H54 (cell line): Measurements from ENCODE around the gene FNDC11.

Source experiments
- DNase-seq: peaks from one replicate; pipeline ENCODE4 v3.0.0; 2011; ENCODE audit warnings: low spot score, mixed read lengths; ENCODE audit not compliant: insufficient read length
- FAIRE-seq: peaks from 3 replicates; lab custom pipeline; 2011; peaks lifted over from hg19 to GRCh38; lab: Jason Lieb, UNC
- POLR2A ChIP-seq: IDR thresholded peaks from 2 replicates; pipeline ENCODE4 v1.6.1; 2011; ENCODE audit warnings: low read depth, mild to moderate bottlenecking, low read length

Gene FNDC11

GRCh38 chr20:63577317-63577894 is 23.4 kb downstream of the FNDC11 start:
- no peak for TF ChIP-seq POLR2A
- FAIRE-seq (no peak), DNase-seq (no peak)

- no peak for TF ChIP-seq POLR2A
- FAIRE-seq (no peak), DNase-seq (no peak)
These were observed 24.5 kb downstream of the FNDC11 start for GRCh38 chr20:63578224-63579016.

GRCh38 chr20:63579017-63579694 is 25.2 kb downstream of the FNDC11 start:
- DNase-seq (no peak), FAIRE-seq (no peak)
- TF ChIP-seq POLR2A, result no peak

- TF ChIP-seq POLR2A, result no peak
- DNase-seq (no peak), FAIRE-seq (no peak)
These were observed 27.0 kb downstream of the FNDC11 start for GRCh38 chr20:63580796-63581461.

GRCh38 chr20:63582382-63583063 is 28.6 kb downstream of the FNDC11 start:
- DNase-seq (no peak), FAIRE-seq (no peak)
- no peak for TF ChIP-seq POLR2A

GRCh38 chr20:63585616-63586565 is 31.9 kb downstream of the FNDC11 start:
- FAIRE-seq, result no peak
- no peak for TF ChIP-seq POLR2A
- no peak for DNase-seq

- no peak for FAIRE-seq
- no peak for TF ChIP-seq POLR2A
- DNase-seq, result no peak
These were observed 32.8 kb downstream of the FNDC11 start for GRCh38 chr20:63586797-63587196.

- DNase-seq (no peak), FAIRE-seq (no peak)
- TF ChIP-seq POLR2A, result no peak
These were observed 33.3 kb downstream of the FNDC11 start for GRCh38 chr20:63587256-63587655.

GRCh38 chr20:63587776-63588591 is 34.0 kb downstream of the FNDC11 start:
- no peak for TF ChIP-seq POLR2A
- FAIRE-seq (no peak), DNase-seq (no peak)

GRCh38 chr20:63588641-63589041 is 34.7 kb downstream of the FNDC11 start:
- FAIRE-seq (no peak), DNase-seq (no peak)
- TF ChIP-seq POLR2A, result no peak

- FAIRE-seq (no peak), DNase-seq (no peak)
- TF ChIP-seq POLR2A, result no peak
These were observed 35.6 kb downstream of the FNDC11 start for GRCh38 chr20:63589261-63590217.
